Activated CD8-positive, alpha-beta memory T cell treated with anti-CD3 and anti-CD28 coated beads, Interleukin-2, amount 50 U/mL, for 4 hours (primary cell): Measurements from ENCODE around the gene RPS6KA2.
A peak's percentile ranks its signal among the peaks of the same experiment; 100 is the strongest.
"Not testable (repeated sequence)": the region's sequence is repeated elsewhere in the genome, so short reads cannot be mapped to it uniquely, and the experiment has no call there.

Experiments used
- DNase-seq: peaks from one replicate; pipeline ENCODE4 v3.0.0-alpha.2; 2020

RPS6KA2 gene

DNA sequence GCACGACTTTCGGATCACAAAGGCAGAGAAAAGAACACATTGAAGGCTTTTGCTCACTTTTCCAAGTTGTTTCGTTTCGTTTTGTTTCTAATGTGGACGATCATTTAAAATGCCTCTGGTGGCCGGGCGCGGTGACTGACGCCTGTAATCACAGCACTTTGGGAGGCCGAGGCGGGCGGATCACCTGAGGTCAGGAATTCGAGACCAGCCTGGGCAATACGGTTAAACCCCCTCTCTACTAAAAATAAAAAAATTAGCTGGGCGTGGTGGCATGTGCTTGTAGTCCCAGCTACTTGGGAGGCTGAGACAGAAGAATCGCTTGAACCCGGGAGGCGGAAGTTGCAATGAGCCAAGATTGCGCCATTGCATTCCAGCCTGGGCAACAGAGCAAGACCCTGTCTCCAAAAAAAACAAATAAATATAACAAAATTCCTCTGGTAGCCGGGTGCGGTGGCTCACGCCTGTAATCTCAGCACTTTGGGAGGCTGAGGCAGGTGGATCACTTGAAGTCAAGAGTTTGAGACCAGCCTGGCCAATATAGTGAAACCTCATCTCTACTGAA is 243.2 kb downstream of the RPS6KA2 start:
- DNase-seq: not testable (repeated sequence)

GRCh38 chr6:166382933-166383801 is 243.9 kb downstream of the RPS6KA2 start, which contains the start of gene MPC1:
TSS of gene MPC1 (minus strand) at chr6:166382940. CDS start at chr6:166382876, 64 bp downstream.
- DNase-seq: peak; percentile 95

DNA sequence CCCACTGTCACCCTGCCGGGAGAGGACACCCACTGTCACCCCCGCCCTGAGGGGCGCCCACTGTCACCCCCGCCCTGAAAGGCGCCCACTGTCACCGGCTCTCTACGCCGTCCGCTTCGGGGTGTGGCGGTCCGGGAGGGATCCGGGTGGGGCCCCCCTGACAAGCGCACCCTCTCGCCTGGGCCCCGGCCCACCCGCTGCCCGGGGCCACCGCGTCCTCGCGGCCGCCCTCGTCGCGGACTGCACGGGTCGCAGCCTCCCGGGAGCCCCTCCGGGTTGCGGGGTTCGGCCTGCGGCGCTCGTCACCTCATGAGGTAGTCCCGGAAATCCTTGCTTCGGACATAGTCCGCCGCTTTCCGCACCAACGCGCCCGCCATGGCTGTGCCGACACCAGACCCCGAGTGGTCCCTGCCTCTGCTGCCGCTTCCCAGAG is 244.5 kb downstream of the RPS6KA2 start:
- no peak for DNase-seq

GRCh38 chr6:166381733-166382499 is 245.1 kb downstream of the RPS6KA2 start:
- peak; percentile 66 for DNase-seq

- no peak for DNase-seq
Measured at GRCh38 chr6:166381381-166381732, 245.7 kb downstream of the RPS6KA2 start.

GRCh38 chr6:166379800-166380199 is 247.3 kb downstream of the RPS6KA2 start:
- no peak for DNase-seq

DNA sequence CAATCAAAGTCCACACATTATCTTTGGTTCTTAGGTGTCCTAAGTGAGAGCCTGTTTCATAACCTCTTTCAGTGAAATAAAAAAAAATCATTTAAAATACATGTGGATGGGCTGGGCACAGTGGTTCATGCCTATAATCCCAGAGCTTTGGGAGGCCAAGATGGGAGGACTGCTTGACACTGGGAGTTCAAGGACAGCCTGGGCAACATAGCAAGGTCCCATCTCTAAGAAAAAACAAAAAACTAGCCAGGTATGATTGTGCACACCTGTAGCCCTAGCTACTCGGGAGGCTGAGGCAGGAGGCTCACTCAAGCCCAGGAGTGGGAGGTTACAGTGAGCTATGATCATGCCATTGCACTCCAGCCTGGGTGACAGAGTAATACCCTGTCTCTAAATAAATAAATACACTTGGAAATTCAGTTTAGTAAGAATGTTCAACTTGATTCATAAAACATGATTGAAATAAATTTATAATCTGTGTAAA is 247.9 kb downstream of the RPS6KA2 start:
- no peak for DNase-seq

GRCh38 chr6:166377721-166378120 is 249.3 kb downstream of the RPS6KA2 start:
- no peak for DNase-seq

GRCh38 chr6:166375013-166375412 is 252.0 kb downstream of the RPS6KA2 start:
- no peak for DNase-seq

GRCh38 chr6:166370489-166370888 is 256.6 kb downstream of the RPS6KA2 start:
- DNase-seq: no peak

DNA sequence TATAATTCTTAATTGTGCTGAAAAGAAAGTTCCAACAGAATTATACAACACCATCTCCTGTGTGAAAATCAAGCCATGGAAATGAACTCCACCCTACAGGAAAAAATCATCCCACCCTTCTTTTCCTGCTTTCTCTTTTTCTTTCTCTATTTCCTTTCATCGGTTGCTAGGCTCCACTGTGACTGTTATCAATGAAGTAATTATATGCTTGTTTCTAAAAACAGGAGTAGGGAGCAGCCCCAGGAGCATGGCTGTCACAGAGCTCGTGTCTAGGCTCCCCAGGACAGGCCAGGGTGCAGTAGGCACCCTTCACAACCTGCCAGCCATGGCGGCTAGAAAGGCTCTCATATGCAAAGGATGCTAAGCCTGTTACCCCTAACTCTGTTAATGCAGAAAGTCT is 257.3 kb downstream of the RPS6KA2 start:
- DNase-seq: no peak

DNA sequence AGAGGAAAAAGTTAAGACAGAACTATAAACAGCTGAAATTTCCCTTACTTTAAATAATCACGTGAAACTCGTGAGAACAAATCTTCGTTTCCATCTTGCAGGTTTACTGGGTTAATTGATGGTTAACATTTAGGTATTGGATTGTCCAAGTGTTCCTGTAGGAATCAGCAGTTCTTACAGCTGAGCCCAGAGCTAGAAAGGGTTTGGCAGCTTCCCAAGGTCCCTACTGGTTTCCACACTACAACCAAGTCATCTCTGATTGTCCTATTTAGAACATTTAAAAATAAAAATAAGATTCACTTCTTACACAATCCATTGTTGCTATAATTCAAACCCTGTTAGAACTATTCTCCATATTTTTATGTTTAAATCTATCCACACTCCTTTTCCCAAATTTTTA is 260.1 kb downstream of the RPS6KA2 start:
- DNase-seq: no peak

DNA sequence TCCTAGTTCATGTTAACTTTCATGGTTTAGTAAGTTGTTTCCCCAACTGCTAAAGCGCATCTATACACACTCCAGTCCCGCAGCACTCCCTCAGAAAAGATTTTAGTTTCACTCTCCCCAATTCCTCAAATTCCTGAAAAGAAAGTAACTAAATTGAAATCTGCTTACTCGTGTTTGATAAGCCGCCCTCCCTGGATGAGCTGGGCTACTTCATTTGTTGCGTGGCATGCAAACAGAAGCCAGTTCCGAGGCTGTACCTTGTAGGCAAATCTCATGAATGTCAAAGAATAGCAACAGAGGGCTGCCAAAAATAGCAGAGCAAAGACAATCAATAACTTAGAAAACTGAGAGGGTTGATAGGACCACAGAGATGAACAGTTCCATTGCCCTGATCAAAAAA is 261.2 kb downstream of the RPS6KA2 start:
- DNase-seq: no peak

DNA sequence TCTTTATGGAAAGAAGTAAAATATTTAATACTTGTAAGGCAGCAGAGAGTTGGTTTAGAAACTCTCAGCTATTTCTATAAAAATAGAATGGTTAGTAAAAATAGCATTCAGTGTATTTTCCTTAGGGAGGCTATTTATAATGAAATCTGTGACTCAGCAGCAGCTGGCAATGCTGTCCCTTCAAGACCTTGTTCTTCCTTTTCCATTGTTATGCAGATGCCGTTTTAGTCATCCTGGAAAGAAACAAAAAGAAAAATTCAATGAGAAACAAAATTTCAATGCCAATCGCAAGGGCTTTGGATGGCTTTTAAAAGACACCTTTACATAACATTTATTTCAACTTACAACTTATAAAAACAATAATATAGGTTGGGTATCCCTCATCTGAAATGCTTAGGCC is 261.8 kb downstream of the RPS6KA2 start:
- DNase-seq: no peak

GRCh38 chr6:166364456-166364855 is 262.6 kb downstream of the RPS6KA2 start:
- DNase-seq: no peak

DNA sequence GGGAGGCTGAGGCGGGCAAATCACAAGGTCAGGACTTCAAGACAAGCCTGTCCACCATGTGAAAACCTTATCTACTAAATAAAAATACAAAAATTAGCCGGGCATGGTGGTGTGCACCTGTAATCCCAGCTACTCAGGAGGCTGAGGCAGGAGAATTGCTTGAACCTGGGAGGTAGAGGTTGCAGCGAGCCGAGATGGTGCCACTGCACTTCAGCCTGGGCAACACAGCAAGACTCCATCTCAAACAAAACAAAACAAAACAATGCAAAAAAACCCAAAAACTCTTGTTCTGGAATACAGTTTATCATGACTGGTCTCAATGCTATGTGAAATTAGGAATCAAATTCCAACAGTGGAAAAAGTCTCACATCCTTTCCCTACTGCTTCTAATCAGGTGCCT is 264.6 kb downstream of the RPS6KA2 start:
- not testable (repeated sequence) for DNase-seq

DNA sequence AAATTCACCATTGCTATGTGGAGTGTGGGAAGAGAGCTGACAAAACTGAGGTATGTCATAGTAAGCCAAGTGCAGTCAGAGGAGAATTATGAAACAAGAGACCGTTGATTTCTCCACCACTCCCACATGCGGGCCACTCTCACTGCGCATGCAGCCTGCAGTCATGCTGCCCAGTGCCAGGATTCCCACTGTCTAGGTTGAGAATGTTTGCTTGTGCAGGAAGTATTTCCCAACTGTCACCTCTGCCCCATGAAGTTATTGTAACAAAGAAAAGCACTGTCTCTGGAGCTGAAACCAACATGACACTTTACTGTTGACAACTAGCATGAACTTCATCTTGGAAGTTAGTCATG is 266.0 kb downstream of the RPS6KA2 start:
- no peak for DNase-seq

- DNase-seq: no peak
Measured at GRCh38 chr6:166360243-166361076, 266.6 kb downstream of the RPS6KA2 start.
